Testis (tissue), 2 donors: ENCODE data around the gene ZNF438.

Experiments used
- POLR2A ChIP-seq: fragments of 450-650 bp; IDR thresholded peaks from one replicate; pipeline ENCODE4 v1.6.1; 2017; ENCODE audit warnings: antibody characterized with exemption, mild to moderate bottlenecking, moderate library complexity
- TF ChIP-seq, protein P1 (sequence below), 3 experiments: fragments of 450-650 bp in 2 of 3; fragments of 200-600 bp in 1 of 3; sonication (generic) in 1 of 3; IDR thresholded peaks; one replicate each; pipeline ENCODE4 v1.5.1; 2016 to 2019; ENCODE audit warnings: antibody characterized with exemption in 3 of 3, mild to moderate bottlenecking in 2 of 3, moderate library complexity in 1 of 3

DNA sequence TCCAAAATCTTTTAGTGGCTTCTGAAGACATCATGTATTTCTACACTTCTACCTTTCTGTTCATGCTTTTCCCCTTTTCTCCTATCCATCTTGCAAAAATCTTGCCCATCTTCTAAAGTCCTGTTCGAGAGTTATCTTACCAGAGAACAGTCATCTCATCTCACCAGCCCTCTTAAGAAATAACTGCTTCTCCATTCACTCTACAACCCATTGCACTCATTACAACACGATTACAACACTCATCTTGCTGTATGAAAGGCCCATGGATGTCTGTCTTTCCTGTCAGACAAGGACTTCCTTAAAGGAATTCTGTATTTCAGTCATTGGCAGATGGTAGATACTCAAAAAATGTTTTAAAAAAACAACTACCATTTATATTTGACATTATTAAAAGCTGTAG lies 30.8 kb downstream of the ZNF438 start:
- TF ChIP-seq, protein P1, sequence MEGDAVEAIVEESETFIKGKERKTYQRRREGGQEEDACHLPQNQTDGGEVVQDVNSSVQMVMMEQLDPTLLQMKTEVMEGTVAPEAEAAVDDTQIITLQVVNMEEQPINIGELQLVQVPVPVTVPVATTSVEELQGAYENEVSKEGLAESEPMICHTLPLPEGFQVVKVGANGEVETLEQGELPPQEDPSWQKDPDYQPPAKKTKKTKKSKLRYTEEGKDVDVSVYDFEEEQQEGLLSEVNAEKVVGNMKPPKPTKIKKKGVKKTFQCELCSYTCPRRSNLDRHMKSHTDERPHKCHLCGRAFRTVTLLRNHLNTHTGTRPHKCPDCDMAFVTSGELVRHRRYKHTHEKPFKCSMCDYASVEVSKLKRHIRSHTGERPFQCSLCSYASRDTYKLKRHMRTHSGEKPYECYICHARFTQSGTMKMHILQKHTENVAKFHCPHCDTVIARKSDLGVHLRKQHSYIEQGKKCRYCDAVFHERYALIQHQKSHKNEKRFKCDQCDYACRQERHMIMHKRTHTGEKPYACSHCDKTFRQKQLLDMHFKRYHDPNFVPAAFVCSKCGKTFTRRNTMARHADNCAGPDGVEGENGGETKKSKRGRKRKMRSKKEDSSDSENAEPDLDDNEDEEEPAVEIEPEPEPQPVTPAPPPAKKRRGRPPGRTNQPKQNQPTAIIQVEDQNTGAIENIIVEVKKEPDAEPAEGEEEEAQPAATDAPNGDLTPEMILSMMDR (IDR thresholded peaks at IDR 0.05) = no peak
- TF ChIP-seq POLR2A = no peak
